IPS-15b (cell line): ENCODE data around the gene CACNA1H.

Experiments used
- H3K27me3 ChIP-seq: one replicate; pipeline ENCODE4 v1.6.1; 2013; ENCODE audit warnings: low read length; ENCODE audit not compliant: control insufficient read depth, insufficient read depth
- H3K36me3 ChIP-seq: one replicate; pipeline ENCODE4 v1.6.1; 2013; ENCODE audit warnings: low read length; ENCODE audit not compliant: control insufficient read depth, insufficient read depth
- H3K4me1 ChIP-seq: one replicate; pipeline ENCODE4 v1.6.1; 2013; ENCODE audit warnings: mild to moderate bottlenecking, low read length; ENCODE audit not compliant: control insufficient read depth, insufficient read depth
- H3K4me3 ChIP-seq: one replicate; pipeline ENCODE4 v1.5.1; 2013; ENCODE audit warnings: low read depth, low read length
- H3K9ac ChIP-seq: one replicate; pipeline ENCODE4 v1.6.1; 2013; ENCODE audit warnings: low read depth, mild to moderate bottlenecking, low read length
- H3K9me3 ChIP-seq: one replicate; pipeline ENCODE4 v1.6.1; 2013; ENCODE audit warnings: mild to moderate bottlenecking, low read length; ENCODE audit not compliant: control insufficient read depth, insufficient read depth

CACNA1H gene

GRCh38 chr16:1124795-1125194 lies 28.1 kb upstream of the CACNA1H start:
- no peaks in the 10 kb centered on the region for H3K36me3 ChIP-seq
- no peak overlapping the region for H3K9ac ChIP-seq
- no peaks in the 10 kb centered on the region for H3K27me3 ChIP-seq
- no peaks in the 10 kb centered on the region for H3K4me1 ChIP-seq
- no peaks in the 10 kb centered on the region for H3K9me3 ChIP-seq
- H3K4me3 ChIP-seq = no peak overlapping the region

DNA sequence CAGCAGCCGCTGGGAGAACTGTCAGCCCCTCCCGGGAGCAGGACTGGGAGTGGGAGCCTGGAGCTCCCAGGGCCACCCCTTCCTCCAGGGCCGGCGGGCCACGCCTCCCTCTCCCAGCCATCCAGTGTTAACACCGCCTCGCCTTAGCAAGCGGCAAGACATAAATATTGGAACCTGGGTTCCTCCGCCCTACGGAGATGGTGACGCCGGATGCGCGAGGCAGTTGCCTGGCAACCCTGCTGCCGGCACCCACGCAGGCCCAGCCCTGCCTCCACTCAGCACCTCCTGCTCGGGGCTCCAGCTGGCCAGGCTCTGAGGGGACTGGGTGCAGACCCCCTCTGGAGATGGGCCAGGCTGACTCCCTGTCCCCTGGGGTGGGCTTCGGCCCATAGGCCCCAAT lies 27.4 kb upstream of the CACNA1H start:
- no peaks in the 10 kb centered on the region for H3K4me1 ChIP-seq
- no peaks in the 10 kb centered on the region for H3K36me3 ChIP-seq
- no peaks in the 10 kb centered on the region for H3K9me3 ChIP-seq
- no peak overlapping the region for H3K4me3 ChIP-seq
- H3K27me3 ChIP-seq = no peaks in the 10 kb centered on the region
- H3K9ac ChIP-seq = no peak overlapping the region

DNA sequence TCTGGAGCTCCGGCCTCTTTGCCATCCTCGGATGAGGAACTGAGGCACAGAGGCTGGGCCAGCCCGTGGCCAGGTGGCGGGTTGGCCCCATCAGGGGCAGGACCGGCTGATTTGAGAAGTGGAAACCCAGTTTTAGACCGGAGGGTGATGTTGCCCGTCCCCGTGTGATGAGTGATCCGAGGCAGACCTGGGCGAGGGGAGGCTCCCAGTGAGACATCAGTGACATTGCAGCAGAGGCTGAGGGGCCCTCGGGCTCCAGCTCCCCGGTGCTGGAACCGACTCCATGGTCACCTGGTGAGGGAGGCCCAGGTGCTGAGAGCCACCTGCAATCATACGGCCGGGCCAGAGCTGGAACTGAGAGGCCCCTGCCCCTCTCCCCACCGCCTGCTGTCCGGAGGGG lies 26.9 kb upstream of the CACNA1H start:
- Histone ChIP-seq H3K9ac (no peak overlapping the region), H3K27me3 (no peaks in the 10 kb centered on the region), H3K4me3 (no peak overlapping the region), H3K9me3 (no peaks in the 10 kb centered on the region), H3K36me3 (no peaks in the 10 kb centered on the region), H3K4me1 (no peaks in the 10 kb centered on the region)

- Histone ChIP-seq H3K9me3 (no peaks in the 10 kb centered on the region), H3K4me1 (no peaks in the 10 kb centered on the region), H3K27me3 (no peaks in the 10 kb centered on the region), H3K9ac (no peak overlapping the region), H3K4me3 (no peak overlapping the region), H3K36me3 (no peaks in the 10 kb centered on the region)
Observed at GRCh38 chr16:1126586-1126985, 26.3 kb upstream of the CACNA1H start.

DNA sequence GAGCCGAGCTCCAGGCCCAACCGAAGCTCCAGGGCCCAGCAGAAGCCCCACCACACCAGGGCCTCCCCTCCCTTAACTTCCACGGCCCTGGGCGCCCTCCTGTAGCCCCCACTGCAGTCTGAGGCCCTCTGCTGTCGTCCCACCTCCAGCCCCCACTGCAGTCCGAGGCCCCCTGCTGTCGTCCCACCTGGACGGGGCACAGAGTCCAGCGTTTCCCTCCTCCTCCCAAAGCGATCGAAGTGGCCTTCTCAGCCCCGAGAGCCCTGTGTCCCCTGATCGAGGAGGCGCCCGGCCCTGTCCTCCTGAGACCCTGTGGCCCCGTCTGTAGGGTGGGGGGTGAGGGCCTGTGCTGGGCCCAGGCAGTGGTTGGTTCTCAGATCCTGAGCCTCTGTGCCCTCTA lies 25.8 kb upstream of the CACNA1H start:
- H3K9me3 ChIP-seq = no peaks in the 10 kb centered on the region
- H3K9ac ChIP-seq = no peak overlapping the region
- H3K27me3 ChIP-seq = no peaks in the 10 kb centered on the region
- no peaks in the 10 kb centered on the region for H3K4me1 ChIP-seq
- H3K4me3 ChIP-seq = no peak overlapping the region
- H3K36me3 ChIP-seq = no peaks in the 10 kb centered on the region

GRCh38 chr16:1127971-1128715 lies 24.8 kb upstream of the CACNA1H start:
- H3K27me3 ChIP-seq = no peaks in the 10 kb centered on the region
- no peaks in the 10 kb centered on the region for H3K4me1 ChIP-seq
- no peak overlapping the region for H3K9ac ChIP-seq
- H3K4me3 ChIP-seq = no peak overlapping the region
- no peaks in the 10 kb centered on the region for H3K9me3 ChIP-seq
- H3K36me3 ChIP-seq = no peaks in the 10 kb centered on the region

- H3K36me3 ChIP-seq = no peaks in the 10 kb centered on the region
- H3K9ac ChIP-seq = no peak overlapping the region
- no peaks in the 10 kb centered on the region for H3K27me3 ChIP-seq
- no peak overlapping the region for H3K4me3 ChIP-seq
- no peaks in the 10 kb centered on the region for H3K4me1 ChIP-seq
- H3K9me3 ChIP-seq = no peaks in the 10 kb centered on the region
Observed at GRCh38 chr16:1129106-1129960, 23.6 kb upstream of the CACNA1H start.

DNA sequence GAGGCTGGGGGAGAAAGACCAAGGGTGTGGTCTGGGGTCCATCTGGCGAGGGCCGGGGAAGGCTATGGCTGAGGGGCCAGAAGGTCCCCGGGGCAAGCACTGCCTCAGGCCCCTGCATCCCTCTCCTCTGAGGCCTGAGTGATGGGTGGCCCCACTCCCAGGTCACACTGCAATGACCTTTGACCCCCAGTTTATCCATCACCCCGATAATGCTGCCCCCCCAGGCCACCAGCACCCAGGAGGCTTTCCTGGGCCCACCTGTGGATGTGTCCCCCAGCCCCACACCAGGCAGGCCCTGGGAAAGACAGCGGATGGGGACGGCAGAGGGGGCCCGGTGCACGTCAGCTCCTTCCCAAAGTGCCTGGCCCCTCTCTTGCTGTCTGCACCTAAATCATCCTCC lies 22.5 kb upstream of the CACNA1H start:
- H3K9ac ChIP-seq = no peak overlapping the region
- no peaks in the 10 kb centered on the region for H3K36me3 ChIP-seq
- no peaks in the 10 kb centered on the region for H3K9me3 ChIP-seq
- no peaks in the 10 kb centered on the region for H3K27me3 ChIP-seq
- H3K4me3 ChIP-seq = no peak overlapping the region
- no peaks in the 10 kb centered on the region for H3K4me1 ChIP-seq

GRCh38 chr16:1131378-1131994 lies 21.4 kb upstream of the CACNA1H start:
- Histone ChIP-seq H3K9me3 (no peaks in the 10 kb centered on the region), H3K36me3 (no peaks in the 10 kb centered on the region), H3K27me3 (no peaks in the 10 kb centered on the region), H3K4me1 (no peaks in the 10 kb centered on the region), H3K4me3 (no peak overlapping the region), H3K9ac (no peak overlapping the region)

GRCh38 chr16:1132431-1132830 lies 20.5 kb upstream of the CACNA1H start:
- H3K4me3 ChIP-seq = no peak overlapping the region
- no peaks in the 10 kb centered on the region for H3K36me3 ChIP-seq
- H3K9ac ChIP-seq = no peak overlapping the region
- no peaks in the 10 kb centered on the region for H3K27me3 ChIP-seq
- H3K4me1 ChIP-seq = no peaks in the 10 kb centered on the region
- H3K9me3 ChIP-seq = no peaks in the 10 kb centered on the region

DNA sequence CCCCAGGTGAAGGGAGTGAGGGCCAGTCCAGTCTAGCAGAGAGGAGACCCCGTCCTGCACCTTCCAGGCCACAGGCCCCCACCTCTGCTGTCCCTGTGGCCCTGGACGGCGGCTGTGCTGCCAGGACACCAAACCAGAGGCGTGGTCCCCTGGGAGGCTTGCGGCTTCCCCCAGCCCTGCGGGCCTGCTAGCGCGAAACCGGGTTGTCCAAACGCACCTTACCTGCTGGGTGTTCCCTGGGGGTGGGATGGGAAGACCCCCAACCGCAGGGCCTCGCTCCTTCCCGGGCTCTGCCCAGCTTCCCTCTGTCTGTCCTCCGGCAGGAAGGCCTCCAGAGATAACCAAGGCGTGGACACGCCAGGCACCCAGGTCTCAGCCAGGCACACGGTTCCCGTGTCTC lies 19.6 kb upstream of the CACNA1H start:
- Histone ChIP-seq H3K9ac (no peak overlapping the region), H3K4me1 (no peaks in the 10 kb centered on the region)

More for the DNA sequence above, 19.6 kb upstream of the CACNA1H start:
- Histone ChIP-seq H3K36me3 (no peaks in the 10 kb centered on the region), H3K9me3 (no peaks in the 10 kb centered on the region), H3K4me3 (no peak overlapping the region), H3K27me3 (no peaks in the 10 kb centered on the region)
